Mesenteric fat pad (tissue), 1 donor: ENCODE data around the gene SH2D4B. TPM values are rescaled to one million over a fixed set of nuclear protein-coding genes. Genes with fewer than 3 reads are reported as not detected.
A peak's percentile ranks its signal among the peaks of the same experiment; 100 is the strongest.

Experiments used
- DNase-seq: peaks from one replicate; pipeline ENCODE4 v3.0.0-alpha.2; 2020; ENCODE audit warnings: low spot score
- long read RNA-seq: library from polyadenylated mRNA; unstranded; transcript quantifications from one replicate; pipeline ENCODE4 v2.0.0, GENCODE V29; 2020
- total RNA-seq: library from RNA; stranded (reverse); fragmentation: NEBNext Ultra II Directional; extraction: Animal tissue kit (Norgen Biotek cat#: 25700); gene quantifications from one replicate; pipeline ENCODE4 v1.2.1, GENCODE V29; 2021
- donor health status: DM: yes; HTN: yes; CAD: no.

SH2D4B gene
- total RNA-seq, result 0.35 TPM
- long read RNA-seq, result 0 reads

- peak; percentile 81 for DNase-seq
Observed at GRCh38 chr10:80537736-80538480, at the start of gene SH2D4B. Gene SH2D4B, plus strand, starts transcription at chr10:80537902. Its CDS starts 430 bp downstream, at chr10:80538332.

- no peak for DNase-seq
Observed at GRCh38 chr10:80488539-80489066, 49.1 kb upstream of the SH2D4B start.

DNA sequence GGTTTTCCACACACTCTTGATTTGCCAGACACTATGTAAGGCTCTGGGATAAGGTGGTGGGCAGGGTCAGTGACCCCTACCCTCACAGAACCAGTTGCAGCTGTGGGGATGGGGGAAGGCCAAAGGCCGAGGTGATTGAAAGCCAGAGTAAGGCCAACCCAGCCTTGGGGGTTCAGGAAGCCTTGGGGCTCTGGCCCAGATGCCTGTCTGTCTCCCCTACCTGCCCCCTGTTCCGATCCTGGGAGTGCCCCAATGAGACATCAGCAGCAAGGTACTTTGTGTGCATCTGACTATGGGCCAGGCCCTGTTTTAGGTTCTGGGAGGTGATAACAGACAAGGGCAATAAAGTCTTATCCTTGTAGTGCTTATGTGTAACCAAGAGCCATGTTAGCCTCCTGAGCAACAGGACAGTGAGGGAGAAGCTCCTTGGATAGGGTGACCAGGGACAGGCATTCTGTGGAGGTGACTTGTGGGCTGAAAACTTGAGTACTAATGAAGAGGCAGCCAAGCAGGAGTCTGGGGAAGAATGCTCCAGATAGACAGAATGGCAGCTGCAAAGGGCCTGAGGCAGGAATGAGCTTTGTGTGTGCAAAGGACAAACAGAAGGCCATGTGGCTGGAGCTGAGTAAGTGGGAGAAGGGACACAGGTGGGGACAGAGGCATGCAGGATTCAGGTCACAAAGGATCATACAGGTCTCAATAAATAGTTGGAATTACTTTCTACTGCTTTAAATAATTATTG lies 48.2 kb upstream of the SH2D4B start:
- no peak for DNase-seq

GRCh38 chr10:80491251-80492102 lies 46.2 kb upstream of the SH2D4B start:
- no peak for DNase-seq

- no peak for DNase-seq
Observed at GRCh38 chr10:80492848-80493521, 44.7 kb upstream of the SH2D4B start.

DNA sequence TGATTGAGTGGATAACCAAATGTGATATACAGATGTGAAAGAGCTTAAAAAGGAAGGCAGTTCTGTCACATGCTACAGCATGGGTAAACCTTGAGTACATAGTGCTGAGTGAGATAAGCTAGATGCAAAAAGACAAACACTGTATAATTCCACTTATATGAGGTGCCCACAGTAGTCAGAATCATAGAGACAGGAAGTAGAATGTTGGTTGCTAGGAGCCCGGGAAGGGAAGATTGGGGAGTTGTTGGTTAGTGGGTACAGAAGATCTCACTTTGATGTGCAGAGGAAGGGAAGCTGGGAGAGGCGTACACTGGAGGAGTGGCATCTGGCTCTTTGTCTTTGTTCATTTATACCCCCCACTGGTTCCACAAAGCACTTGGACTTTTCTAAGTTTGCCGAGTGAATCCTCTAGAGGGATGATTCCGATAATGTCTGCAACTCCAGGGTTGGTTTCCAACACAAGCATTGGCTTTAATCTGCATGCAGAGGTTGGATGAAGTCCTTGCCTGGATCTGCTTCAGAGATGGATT lies 44.1 kb upstream of the SH2D4B start:
- no peak for DNase-seq

DNA sequence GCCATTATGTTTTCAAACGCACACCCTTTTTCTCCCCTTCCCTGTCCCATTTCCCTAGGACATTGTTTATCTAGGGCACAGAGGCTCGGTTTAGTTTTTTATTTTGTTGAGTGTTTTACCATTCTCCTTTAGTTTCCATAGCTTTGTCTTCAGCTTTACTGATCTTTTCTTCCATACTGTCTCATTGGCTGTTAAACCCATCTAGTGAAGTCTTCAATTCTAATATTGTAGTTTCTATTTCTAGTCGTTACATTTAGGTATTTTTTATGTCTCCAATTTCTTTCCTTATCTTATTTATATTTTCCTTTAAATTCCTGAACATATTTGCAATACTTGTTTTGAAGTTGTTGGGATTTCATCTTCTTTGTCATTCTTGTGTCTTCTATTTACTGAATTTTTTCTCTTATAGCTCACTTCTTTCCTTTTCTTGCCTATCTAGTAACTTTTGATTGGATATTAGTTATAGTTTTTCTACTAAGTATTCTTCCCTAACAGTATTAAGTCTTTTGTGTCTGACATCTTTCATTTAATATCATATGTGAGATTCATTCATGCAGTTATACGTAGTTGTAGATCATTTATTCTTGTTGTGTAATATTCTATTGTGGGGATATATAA lies 41.0 kb upstream of the SH2D4B start:
- DNase-seq, result no peak

DNA sequence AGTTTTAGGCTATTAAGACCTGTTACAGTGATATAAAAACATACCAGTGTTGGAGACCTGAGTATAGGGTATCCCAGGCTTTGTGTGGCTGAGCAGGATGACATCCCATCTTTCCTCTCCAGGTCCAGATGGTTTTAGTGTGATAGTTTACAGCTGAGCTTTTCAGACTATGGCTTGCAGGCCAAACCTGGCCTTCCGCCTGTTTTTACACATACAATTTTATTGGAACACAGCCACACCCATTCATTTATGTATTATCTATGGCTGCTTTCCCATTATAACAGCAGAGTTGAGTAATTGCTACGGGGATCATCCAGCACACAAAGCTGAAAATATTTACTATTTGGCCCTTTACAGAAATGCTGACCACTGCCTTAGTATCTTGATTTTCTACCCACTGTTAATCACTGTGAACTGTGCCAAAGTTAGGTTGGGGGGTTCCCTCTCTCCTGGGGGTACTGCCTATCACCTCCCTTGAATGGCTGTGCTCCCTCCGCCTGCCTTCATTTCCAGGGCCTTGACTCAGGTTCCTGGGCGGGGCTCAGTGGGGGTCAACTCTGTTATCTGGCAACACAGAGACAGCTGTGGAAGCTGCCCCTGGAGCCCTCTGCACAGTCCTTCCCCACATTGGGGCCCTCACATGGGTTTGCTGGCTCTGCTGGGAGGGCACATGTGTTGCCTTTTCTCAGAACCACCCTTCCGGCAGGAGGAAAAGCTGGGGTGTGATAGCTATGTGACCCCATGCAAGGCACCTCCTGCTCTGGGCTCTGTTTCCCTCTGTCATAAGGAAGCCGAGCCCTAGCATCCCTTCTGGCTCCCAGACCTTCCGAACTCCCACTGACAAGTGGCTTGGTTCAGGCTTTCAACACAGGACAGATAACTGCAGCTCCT lies 40.3 kb upstream of the SH2D4B start:
- peak; percentile 91 for DNase-seq

DNA sequence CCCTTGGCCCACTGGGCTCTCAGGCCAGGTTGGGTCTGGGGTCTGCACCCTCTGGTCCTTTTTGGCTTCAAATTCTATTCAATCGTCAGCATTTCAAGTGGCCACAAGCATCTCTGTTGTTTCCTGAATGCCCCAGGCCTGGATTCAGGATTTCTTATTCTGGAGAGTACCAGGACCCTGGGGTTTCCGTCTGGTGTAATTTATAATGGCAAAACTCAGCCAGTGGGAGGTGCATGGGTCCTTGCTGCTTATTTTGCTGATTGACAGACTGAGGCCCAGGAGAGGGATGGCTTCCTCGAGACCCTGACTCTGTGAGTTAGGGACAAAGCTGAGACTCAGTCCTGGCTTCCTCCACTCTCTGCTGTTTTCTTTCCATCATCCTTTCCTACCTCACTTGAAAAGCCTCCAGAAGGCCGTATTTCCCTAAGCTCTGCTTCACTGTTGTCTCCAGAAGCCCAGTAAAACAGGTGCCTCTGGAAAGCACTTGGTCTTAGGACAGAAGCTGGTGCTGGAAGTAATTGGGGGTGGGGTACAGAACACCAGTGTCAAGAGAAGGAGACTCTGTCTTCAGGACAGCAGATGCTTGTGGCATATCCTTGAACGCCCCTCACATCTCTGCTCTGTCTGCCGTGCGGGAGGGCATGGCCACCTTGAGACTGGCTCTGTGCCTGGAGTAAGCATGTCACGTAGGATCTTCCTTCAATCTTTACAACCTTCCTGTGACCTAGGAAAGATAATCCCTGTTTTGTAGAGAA lies 39.4 kb upstream of the SH2D4B start:
- peak; percentile 45 for DNase-seq

DNA sequence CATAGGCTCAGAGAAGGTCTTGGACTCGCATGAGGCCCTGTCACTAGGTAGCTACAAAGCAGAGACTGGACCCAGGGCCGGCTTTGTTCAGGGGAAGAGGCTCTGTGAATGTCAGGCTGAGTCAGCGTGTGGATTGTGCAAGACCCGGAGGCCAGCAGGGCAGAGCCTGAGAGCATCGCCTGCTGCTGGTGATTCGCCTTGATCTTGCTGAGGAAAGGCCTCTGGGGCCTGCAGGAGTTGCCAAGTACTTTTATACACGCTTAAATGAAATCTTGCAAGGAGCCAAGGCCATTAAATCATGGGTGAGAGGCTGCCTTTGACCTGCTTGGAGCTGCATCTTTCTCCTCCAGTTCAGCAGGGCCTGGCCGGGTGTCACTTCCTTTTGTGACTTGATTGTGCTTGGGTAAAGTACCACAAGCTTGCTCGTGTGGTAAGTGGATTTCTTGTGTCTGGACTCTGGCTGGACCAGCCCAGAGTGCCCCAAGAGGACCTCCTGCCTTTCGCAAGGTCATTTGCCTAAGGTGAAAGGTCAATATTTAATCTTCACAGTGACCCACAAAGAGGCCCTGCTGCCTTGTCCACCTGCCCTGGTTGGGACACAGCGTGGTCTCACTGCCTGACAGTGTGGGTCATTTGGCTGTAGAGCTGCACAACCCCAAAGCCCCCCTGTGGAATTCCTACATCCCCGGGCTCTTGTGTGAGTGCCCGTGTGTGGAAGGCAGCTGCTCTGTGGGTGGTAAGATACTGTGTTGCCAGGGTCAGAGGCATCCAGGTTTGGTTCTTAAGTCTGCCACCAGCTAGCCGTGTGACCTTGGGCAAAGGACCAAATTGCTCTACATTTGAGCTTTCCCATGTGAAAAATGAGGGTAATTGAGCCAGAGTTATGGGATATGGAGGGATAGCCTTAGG lies 38.6 kb upstream of the SH2D4B start:
- DNase-seq, result peak; percentile 96

- DNase-seq, result peak; percentile 85
Observed at GRCh38 chr10:80500572-80501380, 36.9 kb upstream of the SH2D4B start.

- DNase-seq, result peak; percentile 57
Observed at GRCh38 chr10:80501381-80501912, 36.3 kb upstream of the SH2D4B start.

GRCh38 chr10:80501913-80502521 lies 35.7 kb upstream of the SH2D4B start:
- DNase-seq, result peak; percentile 68

- peak; percentile 77 for DNase-seq
Observed at GRCh38 chr10:80502621-80503583, 34.8 kb upstream of the SH2D4B start.
